ENCODE measurements around the gene CERCAM.
"Not testable (repeated sequence)": the region's sequence is repeated elsewhere in the genome, so short reads cannot be mapped to it uniquely, and the experiment has no call there.

CERCAM gene

GRCh38 chr9:128412120-128412790 lies 8.4 kb upstream of the CERCAM start:
- Mint-ChIP-seq H3K9me3 (no peaks in the 10 kb centered on the region), H3K27ac (no peak overlapping the region), H3K4me3 (no peak overlapping the region), H3K4me1 (peaks cover 55% of the 10 kb centered on the region), H3K27me3 (ENCODE audit: low read depth, poor library complexity) (peaks cover 3% of the 10 kb centered on the region), H3K36me3 (ENCODE audit: low read depth) (no peaks in the 10 kb centered on the region)
- TF ChIP-seq, protein P1, sequence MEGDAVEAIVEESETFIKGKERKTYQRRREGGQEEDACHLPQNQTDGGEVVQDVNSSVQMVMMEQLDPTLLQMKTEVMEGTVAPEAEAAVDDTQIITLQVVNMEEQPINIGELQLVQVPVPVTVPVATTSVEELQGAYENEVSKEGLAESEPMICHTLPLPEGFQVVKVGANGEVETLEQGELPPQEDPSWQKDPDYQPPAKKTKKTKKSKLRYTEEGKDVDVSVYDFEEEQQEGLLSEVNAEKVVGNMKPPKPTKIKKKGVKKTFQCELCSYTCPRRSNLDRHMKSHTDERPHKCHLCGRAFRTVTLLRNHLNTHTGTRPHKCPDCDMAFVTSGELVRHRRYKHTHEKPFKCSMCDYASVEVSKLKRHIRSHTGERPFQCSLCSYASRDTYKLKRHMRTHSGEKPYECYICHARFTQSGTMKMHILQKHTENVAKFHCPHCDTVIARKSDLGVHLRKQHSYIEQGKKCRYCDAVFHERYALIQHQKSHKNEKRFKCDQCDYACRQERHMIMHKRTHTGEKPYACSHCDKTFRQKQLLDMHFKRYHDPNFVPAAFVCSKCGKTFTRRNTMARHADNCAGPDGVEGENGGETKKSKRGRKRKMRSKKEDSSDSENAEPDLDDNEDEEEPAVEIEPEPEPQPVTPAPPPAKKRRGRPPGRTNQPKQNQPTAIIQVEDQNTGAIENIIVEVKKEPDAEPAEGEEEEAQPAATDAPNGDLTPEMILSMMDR (IDR thresholded peaks at IDR 0.05) = peak; percentile 76
- peak; percentile 91 for DNase-seq

DNA sequence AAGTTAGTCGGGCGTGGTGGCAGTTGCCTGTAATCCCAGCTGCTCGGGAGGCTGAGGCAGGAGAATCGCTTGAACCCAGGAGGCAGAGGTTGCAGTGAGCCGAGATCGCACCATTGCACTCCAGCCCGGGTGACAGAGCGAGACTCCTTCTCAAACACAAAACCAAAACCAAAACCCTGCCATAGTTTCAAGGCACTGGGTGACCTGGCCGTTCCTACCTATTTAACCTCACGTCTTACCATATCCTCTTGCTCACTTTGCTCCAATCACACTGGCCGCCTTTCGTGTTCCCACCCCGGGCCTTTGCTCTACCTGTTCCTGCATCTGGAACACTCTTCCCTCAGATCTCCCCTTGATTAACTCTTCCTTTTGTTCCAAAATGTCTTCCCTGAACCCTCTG lies 6.9 kb upstream of the CERCAM start:
- H3K4me1 Mint-ChIP-seq = peaks cover 48% of the 10 kb centered on the region
- not testable (repeated sequence) for DNase-seq; H3K27me3 Mint-ChIP-seq (ENCODE audit: low read depth, poor library complexity); H3K4me3 Mint-ChIP-seq; H3K9me3 Mint-ChIP-seq; H3K27ac Mint-ChIP-seq; H3K36me3 Mint-ChIP-seq (ENCODE audit: low read depth)

DNA sequence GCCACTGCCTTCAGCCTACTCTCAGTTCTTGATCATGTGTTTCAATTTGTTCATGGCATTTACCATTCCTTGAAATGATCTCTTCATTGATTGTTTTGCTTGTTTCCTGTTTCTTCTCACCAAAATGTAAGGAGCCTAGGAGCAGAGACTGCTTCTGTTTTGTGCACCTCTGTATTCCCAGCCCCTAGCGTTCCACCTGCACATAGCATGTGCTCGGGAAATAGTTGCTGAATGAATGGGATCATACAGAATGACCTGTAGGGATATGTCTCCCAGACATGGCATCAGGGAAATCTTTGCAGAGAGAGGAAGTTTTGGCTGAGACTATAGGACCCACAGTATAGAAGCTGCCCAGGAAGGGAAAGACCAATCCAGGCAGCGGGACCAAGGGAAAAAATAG lies 6.2 kb upstream of the CERCAM start:
- Mint-ChIP-seq H3K27ac (no peak overlapping the region), H3K9me3 (no peaks in the 10 kb centered on the region), H3K4me3 (no peak overlapping the region), H3K36me3 (ENCODE audit: low read depth) (no peaks in the 10 kb centered on the region), H3K4me1 (peaks cover 51% of the 10 kb centered on the region), H3K27me3 (ENCODE audit: low read depth, poor library complexity) (peaks cover 4% of the 10 kb centered on the region)
- no peak for DNase-seq
- TF ChIP-seq, protein P1 (IDR thresholded peaks at IDR 0.05) = no peak

GRCh38 chr9:128415281-128415680 lies 5.4 kb upstream of the CERCAM start:
- Mint-ChIP-seq H3K36me3 (ENCODE audit: low read depth) (no peaks in the 10 kb centered on the region), H3K4me3 (no peak overlapping the region), H3K27me3 (ENCODE audit: low read depth, poor library complexity) (peaks cover 8% of the 10 kb centered on the region), H3K9me3 (no peaks in the 10 kb centered on the region), H3K4me1 (peaks cover 44% of the 10 kb centered on the region), H3K27ac (peak overlapping the region; percentile 57)
- TF ChIP-seq, protein P1 (IDR thresholded peaks at IDR 0.05) = no peak
- DNase-seq = no peak

GRCh38 chr9:128416014-128416413 lies 4.6 kb upstream of the CERCAM start:
- peaks cover 8% of the 10 kb centered on the region for H3K27me3 Mint-ChIP-seq (ENCODE audit: low read depth, poor library complexity)
- TF ChIP-seq, protein P1 (IDR thresholded peaks at IDR 0.05) = no peak
- H3K4me3 Mint-ChIP-seq = no peak overlapping the region
- H3K27ac Mint-ChIP-seq = no peak overlapping the region
- H3K4me1 Mint-ChIP-seq = peaks cover 44% of the 10 kb centered on the region
- DNase-seq = no peak
- H3K9me3 Mint-ChIP-seq = no peaks in the 10 kb centered on the region
- H3K36me3 Mint-ChIP-seq (ENCODE audit: low read depth) = no peaks in the 10 kb centered on the region

GRCh38 chr9:128416432-128417019 lies 4.1 kb upstream of the CERCAM start:
- H3K4me1 Mint-ChIP-seq = peaks cover 44% of the 10 kb centered on the region
- TF ChIP-seq, protein P1 (IDR thresholded peaks at IDR 0.05) = no peak
- H3K27ac Mint-ChIP-seq = peak overlapping the region; percentile 63
- no peak for DNase-seq
- no peaks in the 10 kb centered on the region for H3K9me3 Mint-ChIP-seq
- peaks cover 5% of the 10 kb centered on the region for H3K27me3 Mint-ChIP-seq (ENCODE audit: low read depth, poor library complexity)
- H3K36me3 Mint-ChIP-seq (ENCODE audit: low read depth) = no peaks in the 10 kb centered on the region
- peak overlapping the region; percentile 36 for H3K4me3 Mint-ChIP-seq

Measured in nephron progenitor cell (in vitro differentiated cells).